ENCODE results near the gene PSMD1.

Gene PSMD1

GRCh38 chr2:231093933-231094332 is 37.3 kb downstream of the PSMD1 start:
- TF ChIP-seq SIN3A (IDR thresholded peaks at IDR 0.05; ENCODE audit: borderline replicate concordance, insufficient read depth, low read length) = no peak
- TF ChIP-seq FOXP2 (optimal IDR thresholded peaks at IDR 0.05; ENCODE audit: borderline replicate concordance, extremely low read depth, extremely low read length, insufficient read depth) = no peak
- no peak for TF ChIP-seq REST (IDR thresholded peaks at IDR 0.05; ENCODE audit: insufficient read depth in 1 of 2, low read depth in 2 of 2, low read length in 2 of 2)
- TF ChIP-seq POLR2AphosphoS5 (IDR thresholded peaks at IDR 0.05; ENCODE audit: low read depth, low read length) = no peak
- TF ChIP-seq TAF1 (IDR thresholded peaks at IDR 0.05; ENCODE audit: borderline replicate concordance, insufficient read depth, low read length) = no peak

GRCh38 chr2:231094736-231095346 is 38.2 kb downstream of the PSMD1 start:
- no peak for TF ChIP-seq FOXP2 (optimal IDR thresholded peaks at IDR 0.05; ENCODE audit: borderline replicate concordance, extremely low read depth, extremely low read length, insufficient read depth)
- no peak for TF ChIP-seq SIN3A (IDR thresholded peaks at IDR 0.05; ENCODE audit: borderline replicate concordance, insufficient read depth, low read length)
- TF ChIP-seq POLR2AphosphoS5 (IDR thresholded peaks at IDR 0.05; ENCODE audit: low read depth, low read length) = no peak
- TF ChIP-seq REST (IDR thresholded peaks at IDR 0.05; ENCODE audit: insufficient read depth in 1 of 2, low read depth in 2 of 2, low read length in 2 of 2) = no peak
- TF ChIP-seq TAF1 (IDR thresholded peaks at IDR 0.05; ENCODE audit: borderline replicate concordance, insufficient read depth, low read length) = no peak

GRCh38 chr2:231099918-231100317 is 43.3 kb downstream of the PSMD1 start:
- TF ChIP-seq SIN3A (IDR thresholded peaks at IDR 0.05; ENCODE audit: borderline replicate concordance, insufficient read depth, low read length) = no peak
- no peak for TF ChIP-seq FOXP2 (optimal IDR thresholded peaks at IDR 0.05; ENCODE audit: borderline replicate concordance, extremely low read depth, extremely low read length, insufficient read depth)
- no peak for TF ChIP-seq REST (IDR thresholded peaks at IDR 0.05; ENCODE audit: insufficient read depth in 1 of 2, low read depth in 2 of 2, low read length in 2 of 2)
- no peak for TF ChIP-seq TAF1 (IDR thresholded peaks at IDR 0.05; ENCODE audit: borderline replicate concordance, insufficient read depth, low read length)
- no peak for TF ChIP-seq POLR2AphosphoS5 (IDR thresholded peaks at IDR 0.05; ENCODE audit: low read depth, low read length)

GRCh38 chr2:231100990-231101389 is 44.3 kb downstream of the PSMD1 start:
- TF ChIP-seq TAF1 (IDR thresholded peaks at IDR 0.05; ENCODE audit: borderline replicate concordance, insufficient read depth, low read length) (no peak), POLR2AphosphoS5 (IDR thresholded peaks at IDR 0.05; ENCODE audit: low read depth, low read length) (no peak), SIN3A (IDR thresholded peaks at IDR 0.05; ENCODE audit: borderline replicate concordance, insufficient read depth, low read length) (no peak), REST (IDR thresholded peaks at IDR 0.05; ENCODE audit: insufficient read depth in 1 of 2, low read depth in 2 of 2, low read length in 2 of 2) (no peak), FOXP2 (optimal IDR thresholded peaks at IDR 0.05; ENCODE audit: borderline replicate concordance, extremely low read depth, extremely low read length, insufficient read depth) (no peak)

All from PFSK-1 (cell line).